Keratinocyte (primary cell): ENCODE measurements around the gene MRTFB.

Experiments
- CTCF ChIP-seq, 3 experiments: IDR thresholded peaks in 1 of 3; conservative IDR thresholded peaks in 1 of 3; optimal IDR thresholded peaks in 1 of 3; 2 replicates in 2 of 3; 3 replicates in 1 of 3; pipeline versions ENCODE3 to v1.5.1; 2011; ENCODE audit warnings: low read length in 3 of 3, mild to moderate bottlenecking in 3 of 3, moderate library complexity in 2 of 3, control low read depth in 1 of 3, inconsistent platforms in 1 of 3; ENCODE audit not compliant: insufficient read depth in 2 of 3; ENCODE audit errors: extremely low read depth in 1 of 3
- EZH2 ChIP-seq: IDR thresholded peaks from one replicate; pipeline ENCODE4 v1.6.1; 2012; ENCODE audit warnings: inconsistent platforms, mild to moderate bottlenecking, low read length, moderate library complexity

- TF ChIP-seq CTCF (optimal IDR thresholded peaks at IDR 0.05 in 1 of 3, IDR thresholded peaks at IDR 0.05 in 1 of 3, conservative IDR thresholded peaks at IDR 0.05 in 1 of 3; ENCODE audit: extremely low read depth in 1 of 3, insufficient read depth in 2 of 3, low read length in 3 of 3): no peak
- no peak for TF ChIP-seq EZH2
These were observed 165.3 kb downstream of the MRTFB start for GRCh38 chr16:14236401-14236800.
